ENCODE results near the gene LONP2. TPM values are rescaled to one million over a fixed set of nuclear protein-coding genes. Genes with fewer than 3 reads are reported as not detected.
"Not testable (repeated sequence)": the region's sequence is repeated elsewhere in the genome, so short reads cannot be mapped to it uniquely, and the experiment has no call there.

Gene LONP2
- polyA plus RNA-seq, 4 donors: 49.7 to 74.1 (median 62.4) TPM

GRCh38 chr16:48234630-48235029 is 9.5 kb upstream of the LONP2 start:
- no peak for DNase-seq (ENCODE audit: low read depth in 4 of 4, low spot score in 3 of 4)

- DNase-seq (ENCODE audit: low read depth in 4 of 4, low spot score in 3 of 4): no peak
Observed at GRCh38 chr16:48235058-48235555, 9.0 kb upstream of the LONP2 start.

- DNase-seq (ENCODE audit: low read depth in 4 of 4, low spot score in 3 of 4): no peak
Observed at GRCh38 chr16:48235556-48236136, 8.5 kb upstream of the LONP2 start.

GRCh38 chr16:48236286-48236685 is 7.8 kb upstream of the LONP2 start:
- no peak for DNase-seq (ENCODE audit: low read depth in 4 of 4, low spot score in 3 of 4)

GRCh38 chr16:48240147-48240546 is 4.0 kb upstream of the LONP2 start:
- not testable (repeated sequence) for DNase-seq (ENCODE audit: low read depth in 4 of 4, low spot score in 3 of 4)

- DNase-seq (ENCODE audit: low read depth in 4 of 4, low spot score in 3 of 4): no peak
Observed at GRCh38 chr16:48244863-48245195, 729 bp downstream of the LONP2 start.

- DNase-seq (ENCODE audit: low read depth in 4 of 4, low spot score in 3 of 4): no peak
Observed at GRCh38 chr16:48246066-48246465, 2.0 kb downstream of the LONP2 start.

GRCh38 chr16:48247311-48247710 is 3.2 kb downstream of the LONP2 start, which contains the start of gene ABCC11:
Gene ABCC11 (minus strand): TSS chr16:48247539. CDS start chr16:48231921, 15,618 bp downstream.
- DNase-seq (ENCODE audit: low read depth in 4 of 4, low spot score in 3 of 4): no peak

- no peak for DNase-seq (ENCODE audit: low read depth in 4 of 4, low spot score in 3 of 4)
Observed at GRCh38 chr16:48250520-48251278, 6.6 kb downstream of the LONP2 start.

- no peak for DNase-seq (ENCODE audit: low read depth in 4 of 4, low spot score in 3 of 4)
Observed at GRCh38 chr16:48252013-48252412, 7.9 kb downstream of the LONP2 start.

GRCh38 chr16:48256579-48257177 is 12.6 kb downstream of the LONP2 start:
- no peak for DNase-seq (ENCODE audit: low read depth in 4 of 4, low spot score in 3 of 4)

- no peak for DNase-seq (ENCODE audit: low read depth in 4 of 4, low spot score in 3 of 4)
Observed at GRCh38 chr16:48261569-48261968, 17.5 kb downstream of the LONP2 start.

GRCh38 chr16:48262631-48263030 is 18.5 kb downstream of the LONP2 start:
- no peak for DNase-seq (ENCODE audit: low read depth in 4 of 4, low spot score in 3 of 4)

- DNase-seq (ENCODE audit: low read depth in 4 of 4, low spot score in 3 of 4): no peak
Observed at GRCh38 chr16:48269011-48269410, 24.9 kb downstream of the LONP2 start.

GRCh38 chr16:48271728-48272127 is 27.6 kb downstream of the LONP2 start:
- no peak for DNase-seq (ENCODE audit: low read depth in 4 of 4, low spot score in 3 of 4)

GRCh38 chr16:48272837-48273421 is 28.8 kb downstream of the LONP2 start:
- no peak for DNase-seq (ENCODE audit: low read depth in 4 of 4, low spot score in 3 of 4)

GRCh38 chr16:48274476-48274875 is 30.4 kb downstream of the LONP2 start:
- no peak for DNase-seq (ENCODE audit: low read depth in 4 of 4, low spot score in 3 of 4)

- no peak for DNase-seq (ENCODE audit: low read depth in 4 of 4, low spot score in 3 of 4)
Observed at GRCh38 chr16:48276102-48276501, 32.0 kb downstream of the LONP2 start.

- DNase-seq (ENCODE audit: low read depth in 4 of 4, low spot score in 3 of 4): no peak
Observed at GRCh38 chr16:48277158-48277557, 33.1 kb downstream of the LONP2 start.

GRCh38 chr16:48279199-48279598 is 35.1 kb downstream of the LONP2 start:
- DNase-seq (ENCODE audit: low read depth in 4 of 4, low spot score in 3 of 4): no peak

GRCh38 chr16:48280546-48280945 is 36.4 kb downstream of the LONP2 start:
- no peak for DNase-seq (ENCODE audit: low read depth in 4 of 4, low spot score in 3 of 4)

Data from left renal pelvis (tissue), 4 donors.